Measurements from ENCODE around the gene SLC9C2.

DNA sequence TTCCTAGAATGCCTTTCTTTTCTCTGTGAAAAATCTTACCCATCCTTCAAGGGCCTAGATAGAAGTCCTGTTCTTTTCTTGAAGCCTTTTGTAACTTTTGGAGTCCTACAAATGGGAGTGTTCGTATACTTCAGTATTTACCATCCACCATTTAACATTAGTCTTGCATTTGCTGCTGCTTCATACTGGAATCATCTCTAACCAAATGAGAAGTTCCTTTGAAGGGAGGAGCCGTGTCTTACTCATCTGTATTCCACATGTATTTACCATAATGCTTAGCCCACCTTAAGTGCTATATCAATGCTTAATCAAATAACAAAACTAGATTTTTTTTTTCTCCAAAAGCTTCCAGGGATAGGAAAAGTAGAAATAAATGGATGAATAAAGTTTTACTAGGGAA, 118.6 kb downstream of the SLC9C2 start:
- TF ChIP-seq, protein P1, sequence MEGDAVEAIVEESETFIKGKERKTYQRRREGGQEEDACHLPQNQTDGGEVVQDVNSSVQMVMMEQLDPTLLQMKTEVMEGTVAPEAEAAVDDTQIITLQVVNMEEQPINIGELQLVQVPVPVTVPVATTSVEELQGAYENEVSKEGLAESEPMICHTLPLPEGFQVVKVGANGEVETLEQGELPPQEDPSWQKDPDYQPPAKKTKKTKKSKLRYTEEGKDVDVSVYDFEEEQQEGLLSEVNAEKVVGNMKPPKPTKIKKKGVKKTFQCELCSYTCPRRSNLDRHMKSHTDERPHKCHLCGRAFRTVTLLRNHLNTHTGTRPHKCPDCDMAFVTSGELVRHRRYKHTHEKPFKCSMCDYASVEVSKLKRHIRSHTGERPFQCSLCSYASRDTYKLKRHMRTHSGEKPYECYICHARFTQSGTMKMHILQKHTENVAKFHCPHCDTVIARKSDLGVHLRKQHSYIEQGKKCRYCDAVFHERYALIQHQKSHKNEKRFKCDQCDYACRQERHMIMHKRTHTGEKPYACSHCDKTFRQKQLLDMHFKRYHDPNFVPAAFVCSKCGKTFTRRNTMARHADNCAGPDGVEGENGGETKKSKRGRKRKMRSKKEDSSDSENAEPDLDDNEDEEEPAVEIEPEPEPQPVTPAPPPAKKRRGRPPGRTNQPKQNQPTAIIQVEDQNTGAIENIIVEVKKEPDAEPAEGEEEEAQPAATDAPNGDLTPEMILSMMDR (IDR thresholded peaks at IDR 0.05), result no peak
- no peak for TF ChIP-seq EP300 (IDR thresholded peaks at IDR 0.05)
